ENCODE results near the gene C12orf57. TPM values are rescaled to one million over a fixed set of nuclear protein-coding genes. Genes with fewer than 3 reads are reported as not detected.

Gene C12orf57
- total and polyA plus RNA-seq, 2 experiments from 2014 or later = 217 to 219 TPM

- H3K79me2 ChIP-seq = peaks cover 18% of the 10 kb centered on the region
- DNase-seq (ENCODE audit: low spot score) = no peak
- H3K4me3 ChIP-seq = peak overlapping the region; percentile 27
- TF ChIP-seq CTCF (IDR thresholded peaks at IDR 0.05; ENCODE audit: poor library complexity) = no peak
- no peak for TF ChIP-seq EZH2phosphoT487 (IDR thresholded peaks at IDR 0.05; ENCODE audit: low read depth, severe bottlenecking, unreplicated experiment)
- TF ChIP-seq EZH2 (IDR thresholded peaks at IDR 0.05; ENCODE audit: borderline replicate concordance) = no peak
- H3K36me3 ChIP-seq (replicated peaks; ENCODE audit: insufficient read depth, low read depth) = no peaks in the 10 kb centered on the region
- no peaks in the 10 kb centered on the region for H3K27me3 ChIP-seq
- H3K4me1 ChIP-seq (ENCODE audit: insufficient read depth) = peaks cover 19% of the 10 kb centered on the region
- H3K27ac ChIP-seq = peak overlapping the region; percentile 71
- no peaks in the 10 kb centered on the region for H3K9me3 ChIP-seq (ENCODE audit: low read depth)
- H2AFZ ChIP-seq = peak overlapping the region; percentile 20
- H3K9me2 ChIP-seq (replicated peaks; ENCODE audit: insufficient read depth) = no peaks in the 10 kb centered on the region
- WGBS (ENCODE audit: low lambda C conversion rate, missing lambda C conversion rate) = 54% methylated on average over 8 of the region's 8 CpGs
- H4K20me1 ChIP-seq (ENCODE audit: insufficient read depth, poor library complexity, severe bottlenecking) = no peaks in the 10 kb centered on the region
- peak overlapping the region; percentile 77 for H3K4me2 ChIP-seq
Observed at GRCh38 chr12:6946920-6947374, 3.1 kb downstream of the C12orf57 start.

GRCh38 chr12:6947615-6948014 lies 3.8 kb downstream of the C12orf57 start:
- Histone ChIP-seq H3K9me3 (ENCODE audit: low read depth) (no peaks in the 10 kb centered on the region), H3K9me2 (replicated peaks; ENCODE audit: insufficient read depth) (no peaks in the 10 kb centered on the region), H3K4me2 (no peak overlapping the region), H4K20me1 (ENCODE audit: insufficient read depth, poor library complexity, severe bottlenecking) (no peaks in the 10 kb centered on the region), H3K79me2 (peaks cover 18% of the 10 kb centered on the region), H3K36me3 (replicated peaks; ENCODE audit: insufficient read depth, low read depth) (no peaks in the 10 kb centered on the region), H3K27me3 (no peaks in the 10 kb centered on the region), H2AFZ (no peak overlapping the region), H3K4me1 (ENCODE audit: insufficient read depth) (peaks cover 19% of the 10 kb centered on the region), H3K27ac (no peak overlapping the region), H3K4me3 (no peak overlapping the region)
- no peak for TF ChIP-seq EZH2phosphoT487 (IDR thresholded peaks at IDR 0.05; ENCODE audit: low read depth, severe bottlenecking, unreplicated experiment)
- TF ChIP-seq EZH2 (IDR thresholded peaks at IDR 0.05; ENCODE audit: borderline replicate concordance) = no peak
- no peak for TF ChIP-seq CTCF (IDR thresholded peaks at IDR 0.05; ENCODE audit: poor library complexity)
- WGBS (ENCODE audit: low lambda C conversion rate, missing lambda C conversion rate) = 95% methylated on average over 8 of the region's 8 CpGs
- DNase-seq (ENCODE audit: low spot score) = no peak

- Histone ChIP-seq H3K79me2 (peaks cover 18% of the 10 kb centered on the region), H3K27me3 (no peaks in the 10 kb centered on the region)
Observed at GRCh38 chr12:6948873-6949594, 5.2 kb downstream of the C12orf57 start.

More at GRCh38 chr12:6948873-6949594, 5.2 kb downstream of the C12orf57 start:
- H3K9me3 ChIP-seq (ENCODE audit: low read depth) = no peaks in the 10 kb centered on the region
- H3K36me3 ChIP-seq (replicated peaks; ENCODE audit: insufficient read depth, low read depth) = no peaks in the 10 kb centered on the region
- peaks cover 17% of the 10 kb centered on the region for H3K4me1 ChIP-seq (ENCODE audit: insufficient read depth)
- no peak overlapping the region for H2AFZ ChIP-seq
- no peak overlapping the region for H3K27ac ChIP-seq
- TF ChIP-seq CTCF (IDR thresholded peaks at IDR 0.05; ENCODE audit: poor library complexity) = no peak
- no peak for TF ChIP-seq EZH2phosphoT487 (IDR thresholded peaks at IDR 0.05; ENCODE audit: low read depth, severe bottlenecking, unreplicated experiment)
- no peak for TF ChIP-seq EZH2 (IDR thresholded peaks at IDR 0.05; ENCODE audit: borderline replicate concordance)
- no peak overlapping the region for H3K4me3 ChIP-seq
- 95% methylated on average over 15 of the region's 15 CpGs for WGBS (ENCODE audit: low lambda C conversion rate, missing lambda C conversion rate)
- H4K20me1 ChIP-seq (ENCODE audit: insufficient read depth, poor library complexity, severe bottlenecking) = no peaks in the 10 kb centered on the region
- no peaks in the 10 kb centered on the region for H3K9me2 ChIP-seq (replicated peaks; ENCODE audit: insufficient read depth)
- no peak for DNase-seq (ENCODE audit: low spot score)
- H3K4me2 ChIP-seq = no peak overlapping the region

Measured in hepatocyte (in vitro differentiated cells).